ENCODE measurements around the gene ARHGEF39. TPM values are rescaled to one million over a fixed set of nuclear protein-coding genes. Genes with fewer than 3 reads are reported as not detected.

ARHGEF39 gene
- polyA plus RNA-seq, 1 donor (not counting 4 experiments of a cell fraction or from before 2014, with no cell fraction given), result 2.4 TPM

DNA sequence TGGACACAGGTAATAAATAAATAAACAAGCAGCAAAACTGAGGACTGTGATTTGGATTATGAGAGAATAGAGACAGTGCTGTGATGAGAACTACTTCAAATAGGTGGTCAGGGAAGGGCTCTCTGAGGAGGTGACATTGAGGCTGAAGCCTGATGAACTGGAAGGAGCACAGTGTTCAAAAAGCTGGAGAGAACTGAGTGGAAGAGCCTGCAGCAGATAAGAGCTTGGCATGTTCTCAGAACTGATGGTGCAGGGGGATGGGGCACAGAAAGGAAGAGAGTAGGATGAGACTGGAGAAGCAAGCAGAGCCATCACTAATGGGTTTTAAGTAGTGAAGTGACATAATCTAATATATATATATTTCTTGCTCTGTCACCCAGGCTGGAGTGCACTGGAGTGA is 35.9 kb upstream of the ARHGEF39 start:
- Histone ChIP-seq H3K9me3 (ENCODE audit: control insufficient read depth, low read depth, low read length) (no peaks in the 10 kb centered on the region), H3K4me3 (ENCODE audit: control insufficient read depth in 2 of 3, extremely low read depth in 1 of 3, insufficient read depth in 2 of 3, low read depth in 1 of 3, low read length in 3 of 3) (no peak overlapping the region), H3K4me1 (ENCODE audit: control insufficient read depth, extremely low read depth, insufficient read depth, low read length) (no peaks in the 10 kb centered on the region), H2AFZ (ENCODE audit: control insufficient read depth, low read length) (no peak overlapping the region), H3K9ac (ENCODE audit: control insufficient read depth, extremely low read depth, insufficient read depth, low read length) (no peak overlapping the region), H3K27ac (ENCODE audit: control insufficient read depth, insufficient read depth, low read length) (no peak overlapping the region), H3K9me1 (ENCODE audit: control insufficient read depth, extremely low read depth, insufficient read depth, low read length) (peaks cover 2% of the 10 kb centered on the region), H3K27me3 (ENCODE audit: control insufficient read depth, extremely low read depth, insufficient read depth, low read length) (no peaks in the 10 kb centered on the region), H3K79me2 (ENCODE audit: control insufficient read depth, insufficient read depth, low read length) (no peaks in the 10 kb centered on the region), H3K4me2 (ENCODE audit: control insufficient read depth, extremely low read depth, insufficient read depth, low read depth, low read length) (no peak overlapping the region), H3K36me3 (ENCODE audit: control insufficient read depth in 2 of 2, extremely low read depth in 1 of 2, insufficient read depth in 2 of 2, low read length in 2 of 2) (peaks cover 65 to 78% of the 10 kb centered on the region in 2 experiments), H4K20me1 (ENCODE audit: control insufficient read depth, extremely low read depth, insufficient read depth, low read length) (peaks cover 2% of the 10 kb centered on the region)
- FAIRE-seq, result no peak
- DNase-seq (ENCODE audit: low read depth, low spot score), result no peak
- dilution Hi-C loops (cut with MboI; ENCODE audit: extremely low pct_ligation_motif_present, low sequenced_read_pairs), result no loop called here
- TF ChIP-seq, protein P1, sequence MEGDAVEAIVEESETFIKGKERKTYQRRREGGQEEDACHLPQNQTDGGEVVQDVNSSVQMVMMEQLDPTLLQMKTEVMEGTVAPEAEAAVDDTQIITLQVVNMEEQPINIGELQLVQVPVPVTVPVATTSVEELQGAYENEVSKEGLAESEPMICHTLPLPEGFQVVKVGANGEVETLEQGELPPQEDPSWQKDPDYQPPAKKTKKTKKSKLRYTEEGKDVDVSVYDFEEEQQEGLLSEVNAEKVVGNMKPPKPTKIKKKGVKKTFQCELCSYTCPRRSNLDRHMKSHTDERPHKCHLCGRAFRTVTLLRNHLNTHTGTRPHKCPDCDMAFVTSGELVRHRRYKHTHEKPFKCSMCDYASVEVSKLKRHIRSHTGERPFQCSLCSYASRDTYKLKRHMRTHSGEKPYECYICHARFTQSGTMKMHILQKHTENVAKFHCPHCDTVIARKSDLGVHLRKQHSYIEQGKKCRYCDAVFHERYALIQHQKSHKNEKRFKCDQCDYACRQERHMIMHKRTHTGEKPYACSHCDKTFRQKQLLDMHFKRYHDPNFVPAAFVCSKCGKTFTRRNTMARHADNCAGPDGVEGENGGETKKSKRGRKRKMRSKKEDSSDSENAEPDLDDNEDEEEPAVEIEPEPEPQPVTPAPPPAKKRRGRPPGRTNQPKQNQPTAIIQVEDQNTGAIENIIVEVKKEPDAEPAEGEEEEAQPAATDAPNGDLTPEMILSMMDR (optimal IDR thresholded peaks at IDR 0.05 in 1 of 3, IDR thresholded peaks at IDR 0.05 in 1 of 3, conservative IDR thresholded peaks at IDR 0.05 in 1 of 3; ENCODE audit: extremely low read depth in 1 of 3, insufficient read depth in 2 of 3, low read length in 3 of 3), result no peak
- TF ChIP-seq EZH2 (IDR thresholded peaks at IDR 0.05; ENCODE audit: low read length), result no peak

DNA sequence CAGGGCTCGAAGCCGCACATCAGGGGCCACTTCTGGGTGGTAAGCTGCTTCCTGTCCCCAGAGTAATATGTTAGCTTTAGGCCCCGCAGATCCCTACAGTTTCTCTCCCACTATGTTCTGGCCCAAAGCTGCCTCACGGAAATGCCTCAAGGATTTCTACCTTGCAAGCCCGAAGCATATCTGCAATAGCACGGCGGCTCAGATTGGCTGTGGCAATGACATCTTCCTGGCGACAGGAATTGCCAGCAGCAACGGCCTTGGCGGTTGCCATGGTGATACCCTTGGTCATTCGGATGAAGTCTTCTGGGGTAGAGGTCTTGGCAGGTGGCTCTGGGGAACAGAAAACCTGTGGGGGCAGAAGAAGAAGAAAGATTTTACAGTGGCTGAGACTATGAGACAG is 35.0 kb upstream of the ARHGEF39 start:
- Histone ChIP-seq H3K79me2 (ENCODE audit: control insufficient read depth, insufficient read depth, low read length) (no peaks in the 10 kb centered on the region), H3K9me3 (ENCODE audit: control insufficient read depth, low read depth, low read length) (no peaks in the 10 kb centered on the region), H3K9ac (ENCODE audit: control insufficient read depth, extremely low read depth, insufficient read depth, low read length) (no peak overlapping the region), H4K20me1 (ENCODE audit: control insufficient read depth, extremely low read depth, insufficient read depth, low read length) (peaks cover 3% of the 10 kb centered on the region), H3K27me3 (ENCODE audit: control insufficient read depth, extremely low read depth, insufficient read depth, low read length) (no peaks in the 10 kb centered on the region), H3K9me1 (ENCODE audit: control insufficient read depth, extremely low read depth, insufficient read depth, low read length) (peaks cover 2% of the 10 kb centered on the region), H3K4me3 (ENCODE audit: control insufficient read depth in 2 of 3, extremely low read depth in 1 of 3, insufficient read depth in 2 of 3, low read depth in 1 of 3, low read length in 3 of 3) (no peak overlapping the region), H3K4me2 (ENCODE audit: control insufficient read depth, extremely low read depth, insufficient read depth, low read depth, low read length) (no peak overlapping the region), H3K36me3 (ENCODE audit: control insufficient read depth in 2 of 2, extremely low read depth in 1 of 2, insufficient read depth in 2 of 2, low read length in 2 of 2) (peaks cover 59 to 71% of the 10 kb centered on the region in 2 experiments), H3K4me1 (ENCODE audit: control insufficient read depth, extremely low read depth, insufficient read depth, low read length) (no peaks in the 10 kb centered on the region), H3K27ac (ENCODE audit: control insufficient read depth, insufficient read depth, low read length) (no peak overlapping the region), H2AFZ (ENCODE audit: control insufficient read depth, low read length) (no peak overlapping the region)
- dilution Hi-C loops (cut with MboI; ENCODE audit: extremely low pct_ligation_motif_present, low sequenced_read_pairs), result no loop called here
- TF ChIP-seq, protein P1 (optimal IDR thresholded peaks at IDR 0.05 in 1 of 3, IDR thresholded peaks at IDR 0.05 in 1 of 3, conservative IDR thresholded peaks at IDR 0.05 in 1 of 3; ENCODE audit: extremely low read depth in 1 of 3, insufficient read depth in 2 of 3, low read length in 3 of 3), result no peak
- TF ChIP-seq EZH2 (IDR thresholded peaks at IDR 0.05; ENCODE audit: low read length), result no peak
- no peak for FAIRE-seq
- no peak for DNase-seq (ENCODE audit: low read depth, low spot score)
